H9 (cell line): ENCODE results near the gene OR2F2. TPM values are rescaled to one million over a fixed set of nuclear protein-coding genes. Genes with fewer than 3 reads are reported as not detected.

Experiments
- DNase-seq: peaks from one replicate; pipeline ENCODE4 v3.0.0-alpha.2; 2017
- H2AFZ ChIP-seq: one replicate; pipeline ENCODE4 v1.6.1; 2013; ENCODE audit warnings: mild to moderate bottlenecking, low read length, control low read depth, moderate library complexity
- H2AK5ac ChIP-seq: 2 replicates; pipeline ENCODE4 v1.6.1; 2013; ENCODE audit warnings: low read length, control low read depth, mixed read lengths; ENCODE audit not compliant: insufficient read length
- H2BK120ac ChIP-seq: one replicate; pipeline ENCODE4 v1.6.1; 2013; ENCODE audit warnings: low read depth, mild to moderate bottlenecking, low read length, control low read depth, inconsistent platforms; ENCODE audit not compliant: poor library complexity, severe bottlenecking
- H2BK12ac ChIP-seq: 2 replicates; pipeline ENCODE4 v1.6.1; 2013; ENCODE audit warnings: low read length, control low read depth, mixed read lengths, low read depth; ENCODE audit not compliant: insufficient read length
- H2BK15ac ChIP-seq: 2 replicates; pipeline ENCODE4 v1.6.1; 2013; ENCODE audit warnings: low read depth, low read length, control low read depth
- H2BK20ac ChIP-seq: one replicate; pipeline ENCODE4 v1.6.1; 2013; ENCODE audit warnings: low read depth, mild to moderate bottlenecking, low read length, control low read depth, inconsistent platforms; ENCODE audit not compliant: poor library complexity, severe bottlenecking
- H2BK5ac ChIP-seq: 2 replicates; pipeline ENCODE4 v1.6.1; 2013; ENCODE audit warnings: low read length, control low read depth, mixed read lengths; ENCODE audit not compliant: insufficient read length
- H3K14ac ChIP-seq: 2 replicates; pipeline ENCODE4 v1.6.1; 2013; ENCODE audit warnings: low read length, control low read depth; ENCODE audit not compliant: insufficient read depth
- H3K18ac ChIP-seq: 2 replicates; pipeline ENCODE4 v1.6.1; 2013; ENCODE audit warnings: low read depth, mild to moderate bottlenecking, mixed read lengths, low read length, control low read depth; ENCODE audit not compliant: insufficient read length
- H3K23ac ChIP-seq: 2 replicates; pipeline ENCODE4 v1.6.1; 2013; ENCODE audit warnings: low read length, control low read depth, mixed read lengths, low read depth; ENCODE audit not compliant: insufficient read length
- H3K23me2 ChIP-seq: 2 replicates; pipeline ENCODE4 v1.6.1; 2013; ENCODE audit warnings: low read depth, mild to moderate bottlenecking, mixed read lengths, low read length, control low read depth; ENCODE audit not compliant: insufficient read length, poor library complexity, severe bottlenecking
- H3K27ac ChIP-seq: 2 replicates; pipeline ENCODE4 v1.5.1; 2013; ENCODE audit warnings: low read length, control low read depth, mixed read lengths, low read depth; ENCODE audit not compliant: insufficient read length
- H3K27me3 ChIP-seq: 2 replicates; pipeline ENCODE4 v1.6.1; 2013; ENCODE audit warnings: low read length, control low read depth, inconsistent platforms; ENCODE audit not compliant: insufficient read depth
- H3K4ac ChIP-seq: 2 replicates; pipeline ENCODE4 v1.6.1; 2013; ENCODE audit warnings: low read depth, mild to moderate bottlenecking, control low read depth, inconsistent platforms, low read length, moderate library complexity
- H3K4me1 ChIP-seq: 2 replicates; pipeline ENCODE4 v1.6.1; 2013; ENCODE audit warnings: low read length, control low read depth, inconsistent platforms; ENCODE audit not compliant: insufficient read depth
- H3K4me2 ChIP-seq: 2 replicates; pipeline ENCODE4 v1.6.1; 2013; ENCODE audit warnings: low read length, control low read depth, mixed read lengths; ENCODE audit not compliant: insufficient read length, insufficient read depth
- H3K56ac ChIP-seq: 2 replicates; pipeline ENCODE4 v1.6.1; 2013; ENCODE audit warnings: low read depth, mild to moderate bottlenecking, mixed read lengths, low read length, control low read depth; ENCODE audit not compliant: insufficient read length
- H3K79me1 ChIP-seq: 2 replicates; pipeline ENCODE4 v1.6.1; 2013; ENCODE audit warnings: low read depth, mild to moderate bottlenecking, moderate library complexity, low read length, control low read depth, inconsistent platforms; ENCODE audit not compliant: insufficient read depth, poor library complexity, severe bottlenecking
- H3K79me2 ChIP-seq: 2 replicates; pipeline ENCODE4 v1.6.1; 2013; ENCODE audit warnings: low read length, control low read depth, inconsistent platforms; ENCODE audit not compliant: insufficient read depth
- H3K9ac ChIP-seq: 2 replicates; pipeline ENCODE4 v1.6.1; 2013; ENCODE audit warnings: low read length, control low read depth, mixed read lengths; ENCODE audit not compliant: insufficient read length; ENCODE audit errors: extremely low read depth
- H3K9me3 ChIP-seq: one replicate; pipeline ENCODE4 v1.6.1; 2013; ENCODE audit warnings: low read depth, low read length, inconsistent platforms; ENCODE audit not compliant: control insufficient read depth
- H3T11ph ChIP-seq: one replicate; pipeline ENCODE4 v1.6.1; 2013; ENCODE audit warnings: mild to moderate bottlenecking, low read length, control low read depth, inconsistent platforms
- H4K20me1 ChIP-seq: one replicate; pipeline ENCODE4 v1.6.1; 2013; ENCODE audit not compliant: control insufficient read depth, insufficient read length, insufficient read depth
- H4K5ac ChIP-seq: 2 replicates; pipeline ENCODE4 v1.6.1; 2013; ENCODE audit warnings: low read depth, mild to moderate bottlenecking, mixed read lengths, low read length, control low read depth; ENCODE audit not compliant: insufficient read length
- H4K8ac ChIP-seq: replicated peaks from 2 replicates; pipeline ENCODE4 v1.6.1; 2013; ENCODE audit warnings: low read length, control low read depth, mixed read lengths, low read depth; ENCODE audit not compliant: insufficient read length
- H4K91ac ChIP-seq: 2 replicates; pipeline ENCODE4 v1.6.1; 2013; ENCODE audit warnings: low read depth, mild to moderate bottlenecking, moderate library complexity, mixed read lengths, low read length, control low read depth; ENCODE audit not compliant: insufficient read length
- H3K27ac Mint-ChIP-seq, 3 experiments: 2 replicates in 2 of 3; 3 replicates in 1 of 3; pipeline ENCODE4 v1.8.0; 2020 to 2021; ENCODE audit warnings: mixed read lengths in 3 of 3, mild to moderate bottlenecking in 1 of 3, moderate library complexity in 1 of 3
- H3K27me3 Mint-ChIP-seq: 2 replicates; pipeline ENCODE4 v1.8.0; 2021; ENCODE audit warnings: low read depth, mild to moderate bottlenecking, moderate library complexity, mixed read lengths
- H3K36me3 Mint-ChIP-seq, 3 experiments: 2 replicates in 2 of 3; 3 replicates in 1 of 3; pipeline ENCODE4 v1.8.0; 2020 to 2021; ENCODE audit warnings: low read depth in 3 of 3, mixed read lengths in 3 of 3; ENCODE audit not compliant: insufficient read depth in 1 of 3
- H3K4me1 Mint-ChIP-seq, 2 experiments: 2 replicates each; pipeline ENCODE4 v1.8.0; 2020; ENCODE audit warnings: mixed read lengths in 2 of 2
- H3K4me3 Mint-ChIP-seq, 2 experiments: 2 replicates in 1 of 2; 3 replicates in 1 of 2; pipeline ENCODE4 v1.8.0; 2020 to 2021; ENCODE audit warnings: mild to moderate bottlenecking in 2 of 2, mixed read lengths in 2 of 2, moderate library complexity in 1 of 2
- H3K9me3 Mint-ChIP-seq, 2 experiments: 2 replicates in 1 of 2; 3 replicates in 1 of 2; pipeline ENCODE4 v1.8.0; 2020; ENCODE audit warnings: mild to moderate bottlenecking in 2 of 2, mixed read lengths in 2 of 2, moderate library complexity in 1 of 2
- CTCF ChIP-seq: fragments of 200-600 bp; sonication (generic); conservative IDR thresholded peaks from 3 replicates; pipeline ENCODE4 v1.8.0; 2021; ENCODE audit warnings: antibody characterized with exemption, mild to moderate bottlenecking
- WGBS: extraction: QIAGEN DNeasy Blood & Tissue Kit; methylation state at CpG from one replicate; pipeline ENCODE4 v1.1.7; 2013; ENCODE audit warnings: missing lambda C conversion rate, low lambda C conversion rate, mixed read lengths; ENCODE audit not compliant: insufficient read length; ENCODE audit errors: extremely low coverage; 5-methylcytosine and 5-hydroxymethylcytosine counted together
- total RNA-seq: library from RNA; stranded (reverse); gene quantifications from 2 replicates; pipeline ENCODE4 v1.2.1, GENCODE V29; 2021

The OR2F2 gene
- total RNA-seq, 1 experiment from 2014 or later: not detected

GRCh38 chr7:143905509-143905908, 29.5 kb upstream of the OR2F2 start:
- Histone ChIP-seq H3K23ac (no peak overlapping the region), H3K9me3 (no peaks in the 10 kb centered on the region), H4K91ac (no peak overlapping the region), H3K4me2 (no peak overlapping the region), H2AFZ (no peak overlapping the region), H4K8ac (no peak overlapping the region), H3K79me2 (peaks cover 5% of the 10 kb centered on the region; the same call in 1 of the 2 replicates), H3K18ac (no peak overlapping the region), H2BK5ac (no peak overlapping the region), H3K27ac (no peak overlapping the region), H3T11ph (no peak overlapping the region), H2BK15ac (no peak overlapping the region), H3K27me3 (no peaks in the 10 kb centered on the region), H4K20me1 (no peaks in the 10 kb centered on the region), H3K79me1 (no peaks in the 10 kb centered on the region), H3K14ac (no peak overlapping the region), H3K56ac (no peak overlapping the region), H2BK120ac (no peak overlapping the region), H2AK5ac (no peak overlapping the region), H2BK12ac (no peak overlapping the region), H2BK20ac (no peak overlapping the region), H3K4me1 (peaks cover 5% of the 10 kb centered on the region; the same call in 1 of the 2 replicates), H4K5ac (no peak overlapping the region), H3K9ac (no peak overlapping the region), H3K4ac (no peak overlapping the region), H3K23me2 (peaks cover 7% of the 10 kb centered on the region)
- no peak for DNase-seq
- Mint-ChIP-seq H3K36me3 (no peaks in the 10 kb centered on the region), H3K27me3 (peaks cover 9% of the 10 kb centered on the region), H3K4me3 (peak overlapping the region in 1 of 2 experiments; percentile 58; a peak in 2 of 5 replicates), H3K27ac (peak overlapping the region in 1 of 3 experiments; percentile 3; a peak in 1 of 7 replicates), H3K4me1 (peaks cover 49 to 51% of the 10 kb centered on the region in 2 experiments), H3K9me3 (no peaks in the 10 kb centered on the region; a peak in 1 of 5 replicates)
- TF ChIP-seq CTCF: no peak
- no CpG with 5 or more reads among the region's 1 CpG for WGBS
